GM19397 (cell line): ENCODE data around the gene DHX16.

Source experiments
- ATAC-seq: cut with Tn5 transposase; IDR thresholded peaks from one replicate; pipeline ENCODE4 v1.9.1; 2021; ENCODE audit warnings: mild to moderate bottlenecking, moderate library complexity; ENCODE audit not compliant: unreplicated experiment

DHX16 gene

DNA sequence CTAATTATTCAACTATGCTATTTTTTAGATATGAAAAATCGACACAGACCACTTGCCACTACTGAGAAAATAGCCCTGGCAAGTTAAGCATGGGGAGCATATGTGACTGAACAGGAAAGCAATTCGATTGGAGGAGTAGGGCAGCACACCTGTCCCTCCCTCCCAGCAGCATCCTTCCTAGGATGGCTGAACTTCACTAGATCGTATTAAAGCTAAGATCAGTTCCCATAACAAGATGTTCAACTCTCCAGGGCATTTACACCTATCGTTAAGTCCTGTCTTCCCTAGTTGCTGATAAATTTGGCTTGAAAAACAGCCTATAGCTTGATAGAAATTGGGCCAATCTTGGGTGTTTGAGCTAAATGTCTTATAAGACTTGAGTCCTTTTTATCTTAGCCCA lies 62.7 kb downstream of the DHX16 start:
- no peak for ATAC-seq

DNA sequence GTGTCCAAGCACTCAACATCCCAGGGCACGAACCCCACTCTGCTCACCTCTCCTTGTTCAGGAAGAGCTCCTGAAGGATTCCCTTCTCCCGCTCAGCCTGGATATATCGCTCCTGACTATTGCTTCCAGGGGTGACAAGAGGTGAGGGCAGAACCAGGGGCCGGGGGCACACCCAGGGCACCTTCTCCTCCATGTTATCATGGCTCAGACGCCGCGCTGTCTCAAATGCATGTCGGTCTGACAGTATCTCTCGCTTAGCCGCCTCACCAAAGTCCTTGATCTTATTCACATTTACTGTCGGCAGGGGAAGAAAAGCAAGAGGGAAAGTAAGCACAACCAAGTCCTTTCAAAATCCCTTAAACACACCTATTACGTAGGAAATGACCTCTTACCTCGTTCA lies 68.8 kb downstream of the DHX16 start:
- ATAC-seq = no peak
